Right lobe of liver (tissue), 4 donors: ENCODE results near the gene CDH4.

Experiments
- CTCF ChIP-seq, 4 donors: fragments of 200-600 bp in 3 of 4; fragments of 450-650 bp in 1 of 4; IDR thresholded peaks; one replicate each; pipeline versions ENCODE4 v1.5.1 to v1.8.0; 2016 to 2022; ENCODE audit warnings: antibody characterized with exemption in 4 of 4, mild to moderate bottlenecking in 2 of 4
- POLR2A ChIP-seq: fragments of 450-650 bp; IDR thresholded peaks from one replicate; pipeline ENCODE4 v1.6.1; 2017; ENCODE audit warnings: antibody characterized with exemption, mild to moderate bottlenecking
- donor health status: DM: no; HTN: no; CAD: no.
- donor health status: DM: no; HTN: no; CAD: no.
- donor health status: DM: no; HTN: yes; CAD: no.

- no peak for TF ChIP-seq CTCF (IDR thresholded peaks at IDR 0.05)
- TF ChIP-seq POLR2A = no peak
Measured at GRCh38 chr20:61527626-61528025, 275.6 kb downstream of the CDH4 start.
